Loucy (cell line): Measurements from ENCODE around the gene GCHFR.

ENCODE experiments used
- CTCF ChIP-seq: fragments of 200-600 bp; sonication (generic); conservative IDR thresholded peaks from 2 replicates; pipeline ENCODE4 v1.5.1; 2014; ENCODE audit warnings: mild to moderate bottlenecking, antibody characterized with exemption, low read length
- EZH2phosphoT487 ChIP-seq: fragments of 200-600 bp; IDR thresholded peaks from 2 replicates; pipeline ENCODE4 v1.6.1; 2018; ENCODE audit warnings: antibody characterized with exemption, mild to moderate bottlenecking, moderate library complexity, borderline replicate concordance

DNA sequence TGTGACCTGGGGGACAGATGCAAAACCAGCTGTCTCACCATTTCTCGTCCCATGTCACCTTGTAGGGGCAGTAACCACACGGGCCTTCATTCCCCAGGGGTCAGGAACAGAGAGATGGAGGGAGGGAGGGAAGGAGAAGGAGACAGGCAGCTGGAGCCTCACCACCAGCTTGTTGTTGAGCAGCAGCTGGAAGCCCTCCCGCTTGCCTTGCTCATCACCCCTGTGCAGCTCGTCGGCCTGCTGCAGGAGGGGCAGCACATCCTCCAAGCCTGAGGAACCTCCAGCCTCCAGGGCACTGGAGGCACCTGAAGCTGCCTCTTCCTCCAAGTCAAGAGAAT lies 19.1 kb upstream of the GCHFR start:
- TF ChIP-seq CTCF (no peak; the same call in 1 of the 2 replicates), EZH2phosphoT487 (no peak)
